HL-60/S4 treated with phorbol 12-myristate 13-acetate at 8.2 ng/mL for 4 days and 3 days (cell line): Measurements from ENCODE around the gene ATXN10.
"Not testable (repeated sequence)": the region's sequence is repeated elsewhere in the genome, so short reads cannot be mapped to it uniquely, and the experiment has no call there.

ENCODE experiments used
- in situ Hi-C: fragments of 300-500 bp; cut with MboI; formaldehyde crosslinking; loops from 2 replicates; pipeline ENCODE4 v1.15.0; 2022; ENCODE audit warnings: low sequenced_read_pairs

Gene ATXN10

DNA sequence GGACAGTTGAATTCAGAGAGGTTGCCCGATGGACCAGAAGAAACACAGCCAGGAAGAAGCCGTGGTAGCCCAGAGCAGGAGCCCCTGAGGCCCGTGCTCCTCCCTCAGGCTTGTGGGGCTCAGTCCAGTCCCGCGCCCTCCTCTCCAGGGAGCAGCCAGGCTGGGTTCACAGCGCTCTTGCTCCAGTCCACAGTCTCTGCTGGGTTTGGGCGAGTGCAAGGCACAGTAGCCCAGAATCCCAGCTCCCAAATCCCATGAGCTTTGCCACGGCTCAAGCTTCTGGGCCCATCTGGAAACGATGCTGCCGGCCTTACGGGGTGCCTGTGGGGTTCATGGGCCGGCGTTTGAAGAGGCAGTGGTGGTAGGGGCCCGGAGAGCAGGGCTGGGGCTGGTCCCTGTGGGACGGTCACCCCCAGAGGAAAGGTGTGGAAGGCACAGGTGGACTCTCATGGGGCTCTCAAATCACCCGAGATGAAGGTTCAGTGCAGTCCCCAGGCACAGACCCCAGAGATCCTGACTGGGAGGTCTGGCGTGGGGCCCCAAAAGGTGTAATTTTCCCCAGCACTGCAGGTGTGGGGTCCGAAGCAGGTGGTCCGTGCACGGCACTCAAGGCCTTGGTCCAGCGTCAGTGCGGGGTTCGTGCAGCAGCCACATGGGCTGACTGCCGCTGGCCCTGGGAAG is 30.6 kb upstream of the ATXN10 start:
- in situ Hi-C loops: no loop called here

DNA sequence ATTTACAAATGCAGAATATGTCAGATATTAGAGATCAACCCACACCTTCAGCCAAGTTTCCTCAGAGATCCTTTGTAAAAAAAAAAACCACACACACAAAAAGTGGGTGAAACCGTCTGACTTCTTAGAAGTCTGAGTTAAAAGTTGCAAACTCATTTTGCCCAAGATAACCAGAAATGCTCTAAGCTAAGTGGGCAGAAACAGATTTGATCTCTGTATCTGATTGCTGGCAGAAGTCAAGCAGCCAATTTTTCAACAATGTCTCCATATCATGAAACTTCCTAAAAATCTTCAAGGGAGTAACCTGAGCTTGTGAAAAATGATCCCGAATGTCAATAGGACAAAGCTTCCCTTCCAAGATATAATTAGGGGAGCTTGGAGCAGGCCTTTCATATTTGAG is 28.6 kb upstream of the ATXN10 start:
- in situ Hi-C loops: no loop called here

DNA sequence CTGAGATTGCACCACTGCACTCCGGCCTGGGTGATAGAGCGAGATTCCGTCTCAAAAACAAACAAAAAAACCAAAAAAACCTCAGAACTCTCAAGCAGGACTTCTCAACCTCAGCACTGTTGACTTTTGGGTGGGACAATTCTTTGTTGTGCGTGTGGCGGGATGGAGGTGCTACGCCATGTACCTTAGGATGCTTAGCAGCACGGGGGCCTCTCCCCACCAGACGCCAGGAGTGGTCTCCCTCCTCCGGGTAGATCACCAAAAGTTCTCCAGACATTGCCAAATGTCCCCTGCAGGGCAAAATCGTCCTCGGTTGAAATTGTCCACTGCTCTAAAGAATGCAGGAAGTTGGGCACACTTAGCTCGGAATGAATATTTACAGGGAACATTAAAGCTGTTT is 26.9 kb upstream of the ATXN10 start:
- in situ Hi-C loops: no loop called here

DNA sequence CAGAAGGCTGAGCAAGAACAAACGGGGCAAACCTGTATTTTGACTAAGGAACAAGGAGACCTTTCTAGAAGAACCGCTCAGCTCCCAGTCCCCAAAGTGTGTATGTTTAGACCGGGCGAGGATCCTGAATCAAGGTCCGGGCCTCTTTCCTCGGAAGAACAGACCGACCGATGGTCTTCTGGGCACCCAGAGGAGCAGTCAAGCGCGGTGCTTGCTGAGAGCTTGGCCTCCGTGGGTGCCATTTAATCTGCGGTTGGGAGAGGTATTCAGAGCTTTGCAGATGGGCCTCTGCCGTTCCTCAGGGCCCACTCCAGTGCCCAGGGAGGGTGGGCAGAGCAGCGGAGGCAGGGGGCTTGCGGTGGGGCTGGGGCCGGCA is 26.5 kb upstream of the ATXN10 start:
- in situ Hi-C loops: no loop called here

DNA sequence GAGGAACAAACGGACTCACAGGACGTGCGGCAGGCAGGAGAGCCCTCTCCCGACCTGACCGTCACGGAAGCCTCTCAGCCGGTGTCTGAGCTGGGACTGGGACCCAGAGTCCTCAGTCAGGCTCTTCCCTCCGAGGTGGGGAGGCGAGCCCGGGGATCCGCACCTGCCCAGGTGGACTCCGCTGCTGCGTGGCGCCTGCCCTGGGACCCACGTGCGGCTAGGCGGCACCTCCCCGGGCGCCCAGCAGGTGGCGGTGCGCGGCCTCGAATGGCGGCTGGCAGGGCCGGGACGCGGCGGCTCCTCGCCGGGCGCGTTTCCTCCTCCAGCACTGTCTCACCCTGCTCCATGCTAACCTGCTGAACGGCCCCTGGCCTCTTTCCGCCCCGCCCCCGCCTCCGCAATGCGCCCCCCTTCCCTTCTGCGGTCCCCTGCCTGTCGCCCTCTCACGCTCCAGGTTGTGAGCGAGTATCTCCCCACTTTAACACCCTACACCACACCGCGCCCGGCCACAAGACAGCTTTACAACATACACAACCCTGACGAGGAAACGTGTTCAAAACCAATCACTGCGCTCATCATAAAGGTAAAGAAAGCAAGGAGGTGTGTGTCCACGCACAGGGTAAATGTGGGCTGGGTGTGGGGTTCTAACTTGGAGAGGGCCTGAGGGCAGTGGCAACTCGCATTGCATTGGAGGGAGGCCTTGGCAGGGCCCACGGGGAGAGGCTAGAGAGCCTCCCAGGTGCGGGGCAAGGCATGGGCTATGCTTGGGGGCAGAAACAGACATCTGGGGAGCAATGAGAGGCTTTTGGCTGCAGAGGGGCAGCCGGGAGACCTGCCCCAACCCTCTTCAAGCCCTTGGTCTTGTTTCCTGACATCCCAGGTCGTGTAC is 25.9 kb upstream of the ATXN10 start:
- in situ Hi-C loops: no loop called here

DNA sequence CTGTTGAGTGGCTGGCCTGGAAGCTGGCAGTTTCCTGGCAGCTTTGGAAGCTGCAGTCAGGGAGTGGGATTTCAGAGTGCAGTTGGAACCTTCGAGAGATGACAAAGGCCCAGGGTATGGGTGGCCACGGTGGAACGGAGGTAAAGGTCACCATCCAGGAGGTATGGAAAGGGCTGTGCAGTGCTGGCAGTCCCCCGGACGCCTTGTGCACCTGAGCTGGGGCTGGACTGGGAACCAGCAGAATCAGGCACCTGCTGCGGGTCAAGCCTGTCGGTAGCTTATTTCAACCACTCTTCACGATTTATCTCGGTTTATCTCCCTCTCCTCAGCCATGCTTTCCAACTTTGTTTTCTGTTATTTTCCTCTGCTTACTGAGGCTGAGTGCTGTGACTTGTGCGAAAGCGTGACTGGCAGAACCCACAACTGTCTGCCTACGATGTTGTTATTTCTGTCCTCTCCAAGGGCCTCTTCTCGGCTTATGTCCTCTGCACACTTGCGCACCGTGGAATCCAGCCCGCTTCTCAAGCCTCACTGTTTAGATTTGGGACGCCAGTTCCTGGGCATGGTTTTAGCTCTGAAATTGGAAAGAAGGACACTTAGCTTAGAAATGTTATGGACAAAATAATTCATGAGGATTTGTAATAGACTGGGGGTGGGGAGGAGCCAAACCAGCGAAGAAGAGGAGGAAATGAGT is 24.0 kb upstream of the ATXN10 start:
- in situ Hi-C loops: no loop called here

DNA sequence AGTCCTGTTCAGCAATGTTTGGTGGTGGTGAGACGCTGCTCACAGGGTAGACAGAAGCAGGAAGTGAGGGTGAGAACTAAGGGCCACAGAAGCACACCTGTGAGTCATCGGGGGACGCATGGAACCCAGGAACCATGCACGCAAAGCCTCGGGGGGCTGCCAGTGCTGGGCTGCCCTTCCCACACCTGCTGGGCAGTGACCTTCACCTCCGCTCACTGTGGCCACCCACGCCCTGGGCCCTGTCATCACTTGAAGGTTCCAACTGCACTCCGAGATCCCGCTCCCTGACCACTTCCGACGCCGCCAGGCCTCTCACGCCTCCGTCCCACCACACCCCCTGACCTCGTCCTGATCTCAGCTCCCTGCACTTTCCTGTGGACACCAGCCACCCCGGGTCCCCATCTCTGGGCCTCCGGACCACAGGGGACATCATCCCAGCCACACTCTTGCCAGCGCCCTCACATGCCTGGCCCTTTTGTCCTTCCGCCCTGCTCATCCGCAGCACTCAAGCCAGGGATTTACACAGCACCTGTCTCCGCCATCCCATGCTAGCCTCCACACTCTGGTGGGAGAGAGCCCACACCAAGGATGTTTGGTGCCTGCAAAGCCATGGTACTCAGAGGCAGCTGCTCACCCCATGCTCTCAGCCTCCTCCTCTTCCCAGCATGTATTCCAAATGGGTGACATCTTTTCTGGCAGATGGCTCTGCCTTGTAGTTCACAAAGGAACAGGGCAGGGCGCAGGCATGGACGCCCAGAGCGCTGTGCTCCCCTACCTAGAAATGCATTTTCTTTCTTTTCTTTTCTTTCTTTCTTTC is 23.1 kb upstream of the ATXN10 start:
- in situ Hi-C loops: no loop called here

DNA sequence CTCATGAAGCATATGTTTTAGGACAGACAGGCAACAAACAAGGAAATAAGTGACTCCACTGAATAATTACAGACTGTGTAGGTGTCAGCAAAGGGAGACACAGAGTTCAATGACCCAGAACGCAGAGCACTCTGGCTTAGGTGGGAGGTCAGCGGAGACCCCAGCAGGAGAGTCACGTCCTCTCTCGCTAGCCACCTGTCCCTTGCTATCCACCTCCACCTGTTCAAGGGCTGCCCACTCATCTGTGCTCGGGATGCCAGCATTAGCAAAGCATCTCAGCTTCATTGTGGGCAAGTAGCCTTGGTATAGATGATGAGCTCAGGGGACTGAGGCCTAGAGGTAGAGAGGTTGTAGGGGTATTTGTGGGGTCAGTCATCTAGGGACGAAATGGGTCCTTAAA is 21.8 kb upstream of the ATXN10 start:
- in situ Hi-C loops: no loop called here

DNA sequence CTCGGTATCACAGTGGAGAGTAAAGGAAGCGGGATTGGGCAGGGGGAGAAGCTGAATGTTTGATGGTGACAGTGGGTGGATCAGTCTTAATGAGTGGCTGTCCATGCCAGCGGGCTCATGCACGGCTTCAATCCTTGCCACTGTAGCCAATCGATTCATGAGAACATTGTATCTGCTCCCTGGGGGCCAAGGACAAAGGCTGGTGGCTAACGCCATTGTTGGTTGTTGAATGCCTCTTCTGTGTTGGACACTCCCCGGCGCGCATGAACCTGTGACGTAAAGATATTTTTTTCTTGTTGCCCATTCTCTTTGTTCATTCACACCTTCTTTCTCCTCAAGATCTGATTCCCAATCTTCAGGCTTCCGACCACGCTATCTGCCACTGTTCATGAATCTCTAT is 20.9 kb upstream of the ATXN10 start:
- in situ Hi-C loops: no loop called here

DNA sequence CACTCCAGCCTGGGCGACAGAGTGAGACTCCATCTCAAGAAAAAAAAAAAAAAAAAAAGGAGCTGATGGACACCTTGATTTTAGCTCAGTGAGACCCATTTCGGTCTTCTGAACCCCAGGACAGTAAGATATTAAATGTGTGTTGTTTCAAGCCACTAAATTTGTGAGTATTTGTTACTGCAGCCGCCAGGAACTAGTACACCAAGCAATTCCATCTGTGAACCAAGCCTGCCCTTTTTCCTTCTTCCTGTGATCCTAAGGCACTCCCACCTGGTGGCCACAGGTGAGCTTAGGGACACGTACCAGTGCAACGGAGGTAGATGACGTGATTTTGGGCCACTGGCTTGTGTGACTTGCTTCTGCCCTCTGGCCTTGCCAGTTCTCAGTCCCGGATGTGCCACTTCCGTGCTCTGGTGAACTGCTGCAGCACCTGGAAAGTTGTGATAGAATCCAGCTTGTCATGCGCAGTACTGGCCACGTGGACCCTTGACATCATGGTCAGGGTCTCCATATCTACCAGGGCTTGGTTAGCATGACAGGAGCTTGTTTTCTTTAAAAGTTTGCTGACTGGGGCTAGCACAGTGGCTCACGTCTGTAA is 19.6 kb upstream of the ATXN10 start:
- in situ Hi-C loops: no loop called here

DNA sequence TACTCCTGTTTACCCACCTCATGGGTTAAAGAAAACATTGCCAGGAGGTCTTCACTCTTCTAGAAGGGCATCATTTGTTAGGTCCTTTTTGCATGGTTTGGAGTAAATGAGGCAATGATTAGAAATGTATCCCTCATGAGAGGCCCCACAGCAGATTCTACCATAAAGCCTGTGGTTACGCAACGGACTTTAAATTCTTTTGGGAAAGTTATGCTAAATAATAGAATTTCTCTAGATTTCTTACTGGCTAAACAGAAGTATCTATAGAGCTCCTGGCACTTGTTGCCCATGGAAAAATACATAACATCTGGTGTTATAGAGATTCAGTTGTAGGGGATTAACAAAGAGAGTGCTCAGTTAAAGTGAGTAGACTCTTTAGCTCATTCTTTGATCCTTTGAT is 15.1 kb upstream of the ATXN10 start:
- in situ Hi-C loops: no loop called here

DNA sequence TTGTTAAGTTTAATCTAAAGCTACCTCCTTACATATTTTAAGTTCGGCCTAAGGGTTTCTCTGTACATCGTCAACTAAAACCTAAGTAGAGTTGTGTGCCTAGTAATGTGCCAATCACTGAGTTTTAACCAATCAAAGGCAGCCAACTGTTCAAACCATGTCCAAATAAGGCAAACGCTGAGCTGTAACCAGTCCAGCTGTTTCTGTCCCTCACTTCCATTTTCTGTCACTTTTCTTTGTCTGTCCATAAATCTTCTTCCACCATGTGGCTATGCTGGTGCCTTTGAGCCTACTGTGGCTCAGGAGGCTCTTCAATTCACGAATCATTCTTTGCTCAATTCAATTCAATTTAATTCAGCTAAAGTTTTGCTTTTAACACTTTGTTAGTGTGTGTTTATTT is 13.9 kb upstream of the ATXN10 start:
- in situ Hi-C loops: no loop called here

DNA sequence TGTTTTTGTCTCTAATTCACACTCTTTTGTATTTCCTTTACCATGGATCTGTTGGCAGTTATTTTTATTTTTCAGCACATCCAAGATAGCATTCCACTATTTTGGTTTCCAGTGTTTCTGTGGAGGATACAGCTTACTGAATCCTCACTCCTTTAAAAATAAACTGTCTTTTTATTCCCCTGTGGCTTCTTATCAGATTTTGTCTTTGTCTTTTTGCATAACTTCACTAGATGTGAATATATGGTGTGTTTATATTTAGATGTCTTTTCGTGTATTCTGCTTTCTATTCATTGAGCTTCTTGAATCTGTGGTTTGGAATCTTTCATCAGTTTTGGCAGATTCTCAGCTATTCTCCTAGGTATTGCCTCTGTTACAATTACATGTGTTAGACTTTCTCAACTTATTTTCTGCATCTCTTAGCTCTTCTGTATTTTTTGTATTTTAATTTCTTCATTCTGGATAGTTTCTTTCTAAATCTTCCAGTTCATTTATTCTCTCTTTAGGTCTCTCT is 7.4 kb upstream of the ATXN10 start:
- in situ Hi-C loops: no loop called here

DNA sequence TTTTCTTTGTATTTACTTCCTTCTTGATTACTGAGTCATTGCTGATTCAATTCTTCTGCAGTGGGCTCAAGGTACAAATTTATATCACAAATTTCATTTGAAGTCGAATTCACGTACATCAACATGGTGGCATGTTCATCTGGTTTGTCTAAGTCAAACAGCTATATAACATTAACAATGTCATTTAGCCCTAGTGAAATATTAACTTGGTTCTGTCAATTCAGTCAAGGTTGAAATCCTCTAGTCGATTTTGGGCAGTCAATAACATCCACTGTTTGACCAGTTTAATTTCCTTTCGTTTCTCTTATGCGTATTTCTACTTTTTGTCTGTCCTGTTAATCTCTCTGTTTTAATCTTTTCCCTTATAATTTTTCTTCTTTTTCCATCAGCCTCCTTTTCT is 4.1 kb upstream of the ATXN10 start:
- in situ Hi-C loops: no loop called here

DNA sequence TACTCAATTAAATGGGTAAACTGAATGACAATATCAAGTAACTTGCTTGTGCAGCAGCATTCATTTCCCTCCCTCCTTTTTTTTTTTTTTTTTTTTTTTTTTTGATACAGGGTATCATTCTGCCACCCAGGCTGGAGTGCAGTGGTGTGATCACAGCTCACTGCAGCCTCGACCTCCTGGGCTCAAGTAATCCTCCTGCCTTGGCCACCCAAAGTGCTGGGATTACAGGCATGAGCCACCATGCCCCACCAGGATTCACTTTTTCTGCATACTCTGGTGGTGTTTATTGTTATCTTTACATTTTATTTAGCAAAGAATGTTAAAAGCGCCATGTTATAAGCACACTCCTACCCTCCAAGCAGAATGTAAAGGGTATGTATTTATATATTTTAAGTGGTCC is 1.3 kb upstream of the ATXN10 start:
- in situ Hi-C loops: not testable (repeated sequence)

DNA sequence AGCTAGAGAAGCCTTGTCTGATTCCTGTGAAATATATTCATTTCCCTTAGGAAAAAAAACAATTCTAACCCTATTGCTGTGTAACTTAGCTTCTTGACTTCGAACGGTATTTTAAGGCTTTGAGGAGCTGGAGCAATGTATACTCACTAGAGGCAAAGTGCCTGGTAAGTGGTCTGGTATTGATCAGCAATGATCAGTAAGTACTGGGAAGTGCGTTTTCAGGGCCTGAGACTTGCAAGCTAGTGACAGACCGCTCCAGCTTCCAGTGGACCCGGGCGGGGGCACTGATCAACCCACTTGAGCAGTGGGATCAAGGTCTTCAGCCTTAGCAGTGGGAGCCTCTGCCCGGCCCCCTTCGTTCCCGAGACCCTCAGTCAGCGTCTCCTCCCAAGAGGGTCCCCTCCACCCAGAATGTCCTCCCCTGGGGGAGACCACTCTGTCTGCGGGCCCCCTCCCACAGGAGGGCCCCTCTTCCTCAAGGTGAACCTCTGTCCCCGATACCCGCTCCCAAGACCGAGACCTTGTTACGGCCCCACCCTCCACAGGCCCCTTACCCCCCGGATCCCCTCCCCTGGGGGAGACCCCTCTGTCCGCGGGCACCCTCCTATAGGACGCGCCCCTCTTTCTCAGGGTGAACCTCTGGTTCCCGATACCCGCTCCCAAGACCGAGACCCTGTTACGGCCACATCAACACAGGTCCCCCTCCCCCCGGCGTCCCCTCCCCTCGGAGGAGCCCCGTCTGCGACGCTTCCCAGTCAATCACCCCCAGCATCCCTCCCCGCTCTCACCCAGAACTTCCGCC is 452 bp upstream of the ATXN10 start:
- in situ Hi-C loops: no loop called here

DNA sequence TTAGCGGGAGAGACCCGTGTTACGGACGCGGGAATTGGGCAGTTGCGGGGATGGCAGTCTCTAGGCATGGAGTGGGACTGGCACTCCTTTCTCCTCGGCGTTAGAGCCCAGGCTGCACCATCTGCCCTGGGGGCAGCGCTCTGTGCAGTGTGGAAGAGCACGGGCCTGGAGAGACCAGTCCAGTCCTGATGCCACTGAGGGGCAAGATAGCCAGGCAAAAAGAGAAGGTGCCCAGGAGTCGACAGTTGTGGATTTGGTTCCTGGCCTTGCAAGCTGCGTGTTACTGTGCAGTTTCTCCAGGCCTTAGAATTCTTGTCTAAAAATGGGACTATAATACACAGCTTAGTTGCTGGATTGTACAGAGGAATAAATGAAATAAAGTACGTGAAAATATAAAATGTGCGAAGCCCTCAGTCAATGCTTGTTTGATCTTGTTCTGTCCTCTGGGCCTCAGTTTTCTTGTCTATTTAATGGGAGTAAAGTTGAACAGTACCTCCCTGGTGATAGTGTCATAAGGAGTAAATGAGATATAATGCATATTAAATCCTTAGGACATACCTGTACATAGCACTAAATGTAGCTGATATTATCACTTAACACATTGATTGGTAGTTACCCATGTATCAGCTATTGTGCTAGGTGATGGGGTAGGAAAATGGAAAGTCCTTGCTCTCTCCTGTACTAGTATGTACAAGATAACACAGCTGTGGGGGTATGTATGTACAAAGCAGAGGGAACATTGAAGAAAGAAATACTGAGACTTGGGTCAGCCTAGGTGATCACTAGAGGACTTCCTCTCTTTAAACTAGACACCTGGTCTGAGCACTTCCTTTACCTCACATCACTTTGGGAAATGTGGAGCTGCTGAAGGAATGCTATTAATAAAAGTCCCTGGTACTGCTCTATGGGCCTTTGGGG is 1.2 kb downstream of the ATXN10 start:
- in situ Hi-C loops: no loop called here

DNA sequence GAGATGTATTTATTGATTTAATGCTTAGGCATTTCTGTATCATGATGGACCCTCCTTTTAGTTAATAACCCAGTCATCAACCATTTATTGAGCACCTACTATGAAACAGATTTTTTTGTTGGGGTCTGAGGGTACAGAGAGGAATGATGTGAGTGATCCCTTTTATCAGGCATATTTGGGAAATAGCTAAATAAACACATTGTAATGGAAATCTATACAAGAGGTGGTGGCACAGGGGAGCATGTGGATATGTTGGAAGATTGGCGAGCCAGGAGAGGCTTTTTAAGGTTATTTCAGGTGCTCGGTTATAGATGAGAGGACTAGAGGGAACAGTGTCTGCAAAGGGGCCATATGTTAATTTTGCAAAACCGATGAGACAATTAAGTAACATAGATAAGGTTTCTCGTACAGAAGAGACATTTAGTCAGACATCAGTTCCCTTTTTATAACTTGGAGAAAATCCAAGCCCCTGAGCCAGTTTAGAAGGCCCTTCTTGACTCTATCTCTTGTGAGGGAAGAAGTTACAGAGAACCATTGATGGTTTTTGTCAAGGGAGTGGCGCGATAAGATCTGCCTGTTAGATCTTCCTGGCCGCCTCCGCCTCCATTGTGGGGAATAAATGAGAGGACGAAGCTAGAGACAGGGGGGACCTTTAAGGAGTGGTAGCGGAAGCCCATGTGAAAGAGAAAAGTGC is 2.0 kb downstream of the ATXN10 start:
- in situ Hi-C loops: no loop called here
